Lower leg skin (tissue), 3 donors: Measurements from ENCODE around the gene MFSD6.

Experiments used
- CTCF ChIP-seq, 3 donors: fragments of 450-650 bp; IDR thresholded peaks; one replicate each; pipeline ENCODE4 v1.5.1; 2016; ENCODE audit warnings: antibody characterized with exemption in 3 of 3, mild to moderate bottlenecking in 3 of 3, moderate library complexity in 2 of 3
- POLR2A ChIP-seq, 2 donors: fragments of 450-650 bp; IDR thresholded peaks; one replicate each; pipeline ENCODE4 v1.6.1; 2016 to 2017; ENCODE audit warnings: antibody characterized with exemption in 2 of 2, mild to moderate bottlenecking in 1 of 2, moderate library complexity in 1 of 2

GRCh38 chr2:190420801-190421200, 12.6 kb downstream of the MFSD6 start:
- no peak for TF ChIP-seq CTCF (IDR thresholded peaks at IDR 0.05)
- no peak for TF ChIP-seq POLR2A (IDR thresholded peaks at IDR 0.05)
